RPMI7951 (cell line): ENCODE data around the gene FGG. TPM values are rescaled to one million over a fixed set of nuclear protein-coding genes. Genes with fewer than 3 reads are reported as not detected.
"Not testable (repeated sequence)": the region's sequence is repeated elsewhere in the genome, so short reads cannot be mapped to it uniquely, and the experiment has no call there.

Experiments used
- DNase-seq: peaks from one replicate; pipeline ENCODE4 v3.0.0-alpha.2; 2012; ENCODE audit warnings: low read depth
- total RNA-seq: library from RNA; depleted of rRNA; stranded (reverse); fragments of >200 nt; shearing (Covaris generic); gene quantifications from 2 replicates; pipeline ENCODE4 v1.2.3, GENCODE V29; 2014

The FGG gene
- total RNA-seq, 1 experiment from 2014 or later = not detected

GRCh38 chr4:154611833-154612232 lies 623 bp downstream of the FGG start:
- DNase-seq = no peak

- no peak for DNase-seq
These were observed 1.9 kb downstream of the FGG start for GRCh38 chr4:154610582-154610981.

- DNase-seq = no peak
These were observed 2.9 kb downstream of the FGG start for GRCh38 chr4:154609532-154609931.

GRCh38 chr4:154608361-154609252 lies 3.8 kb downstream of the FGG start:
- DNase-seq = no peak

GRCh38 chr4:154606728-154607723 lies 5.4 kb downstream of the FGG start:
- no peak for DNase-seq

- DNase-seq = no peak
These were observed 7.7 kb downstream of the FGG start for GRCh38 chr4:154604696-154605200.

GRCh38 chr4:154603033-154603943 lies 9.2 kb downstream of the FGG start:
- DNase-seq = no peak

- no peak for DNase-seq
These were observed 9.9 kb downstream of the FGG start for GRCh38 chr4:154602404-154603020.

GRCh38 chr4:154597798-154598774 lies 14.4 kb downstream of the FGG start:
- DNase-seq = no peak

- DNase-seq = not testable (repeated sequence)
These were observed 15.2 kb downstream of the FGG start for GRCh38 chr4:154597281-154597680.

GRCh38 chr4:154595807-154596206 lies 16.6 kb downstream of the FGG start:
- no peak for DNase-seq

- not testable (repeated sequence) for DNase-seq
These were observed 18.1 kb downstream of the FGG start for GRCh38 chr4:154594343-154594742.

- DNase-seq = no peak
These were observed 18.6 kb downstream of the FGG start for GRCh38 chr4:154593868-154594267.

- no peak for DNase-seq
These were observed 20.6 kb downstream of the FGG start for GRCh38 chr4:154591890-154592289.

GRCh38 chr4:154590329-154591006 lies 22.0 kb downstream of the FGG start, which contains the start of gene FGA:
Gene FGA (minus strand): TSS chr4:154590742. CDS start chr4:154590687, 55 bp downstream.
- no peak for DNase-seq

- DNase-seq = no peak
These were observed 22.9 kb downstream of the FGG start for GRCh38 chr4:154589296-154590197.

- no peak for DNase-seq
These were observed 24.3 kb downstream of the FGG start for GRCh38 chr4:154588198-154588597.
